ENCODE results near the gene C16orf54. TPM values are rescaled to one million over a fixed set of nuclear protein-coding genes. Genes with fewer than 3 reads are reported as not detected.
A peak's percentile ranks its signal among the peaks of the same experiment; 100 is the strongest.
"Not testable (repeated sequence)": the region's sequence is repeated elsewhere in the genome, so short reads cannot be mapped to it uniquely, and the experiment has no call there.

Gene C16orf54
- total RNA-seq, 2 experiments from 2014 or later: 250 to 261 TPM

GRCh38 chr16:29756654-29757053 is 10.9 kb upstream of the C16orf54 start:
- TF ChIP-seq CTCF (IDR thresholded peaks at IDR 0.05): no peak
- ATAC-seq (ENCODE audit: poor library complexity) (peak; percentile 94), DNase-seq (peak in 4 of 14 experiments; percentile 9 to 69 (median 64))
- Mint-ChIP-seq H3K27ac (peak overlapping the region; percentile 80), H3K4me3 (peak overlapping the region; percentile 26), H3K4me1 (ENCODE audit: low read depth) (peaks cover 47% of the 10 kb centered on the region), H3K9me3 (no peaks in the 10 kb centered on the region), H3K36me3 (ENCODE audit: low read depth) (no peaks in the 10 kb centered on the region), H3K27me3 (no peaks in the 10 kb centered on the region)
- H3K27me3 ChIP-seq (ENCODE audit: control insufficient read depth in 1 of 2, insufficient read depth in 2 of 2, low read length in 2 of 2): no peaks in the 10 kb centered on the region
- peaks cover 49% of the 10 kb centered on the region for H3K4me1 ChIP-seq (ENCODE audit: insufficient read depth, low read length)
- intact Hi-C loops (cut with DNase I, micrococcal nuclease): loop anchor here (1.0 to 5.0 kb wide), 2 partner anchors 10 to 39 kb away; no protein-coding TSS in a partner anchor
- H3K4me3 ChIP-seq (ENCODE audit: low read length): no peak overlapping the region
- no peaks in the 10 kb centered on the region for H3K9me3 ChIP-seq (ENCODE audit: control insufficient read depth in 1 of 2, insufficient read depth in 1 of 2, low read length in 2 of 2)
- POLR2A ChIA-PET: interaction anchor here (0.7 to 4.2 kb wide), 10 partner anchors 9 to 681 kb away, joined by 3 to 21 read pairs (median 6); partner anchors contain the start of genes C16orf54, KIF22 and PAGR1
- peak overlapping the region in 1 of 2 donors; percentile 13 for H3K27ac ChIP-seq (ENCODE audit: low read depth in 1 of 2, low read length in 2 of 2)
- no peaks in the 10 kb centered on the region for H3K36me3 ChIP-seq (ENCODE audit: insufficient read depth, low read length)
- CTCF ChIA-PET: interaction anchor here (0.7 to 3.2 kb wide), 10 partner anchors 9 to 92 kb away, joined by 3 to 19 read pairs (median 3); partner anchors contain the start of gene KIF22

- TF ChIP-seq CTCF (IDR thresholded peaks at IDR 0.05): no peak
- H3K27me3 Mint-ChIP-seq: no peaks in the 10 kb centered on the region
- Histone ChIP-seq H3K4me1 (ENCODE audit: insufficient read depth, low read length) (peaks cover 57% of the 10 kb centered on the region), H3K9me3 (ENCODE audit: control insufficient read depth in 1 of 2, insufficient read depth in 1 of 2, low read length in 2 of 2) (peaks cover 0 to 6% of the 10 kb centered on the region in 2 experiments), H3K27ac (ENCODE audit: low read depth in 1 of 2, low read length in 2 of 2) (no peak overlapping the region), H3K27me3 (ENCODE audit: control insufficient read depth in 1 of 2, insufficient read depth in 2 of 2, low read length in 2 of 2) (no peaks in the 10 kb centered on the region), H3K4me3 (ENCODE audit: low read length) (no peak overlapping the region), H3K36me3 (ENCODE audit: insufficient read depth, low read length) (peaks cover 11% of the 10 kb centered on the region)
- intact Hi-C loops (cut with DNase I, micrococcal nuclease): no loop called here
- H3K4me1 Mint-ChIP-seq (ENCODE audit: low read depth): peaks cover 45% of the 10 kb centered on the region
- peaks cover 14% of the 10 kb centered on the region for H3K36me3 Mint-ChIP-seq (ENCODE audit: low read depth)
- ChIA-PET CTCF (interaction anchor here (0.7 to 1.9 kb wide), 9 partner anchors 24 to 614 kb away, joined by 3 to 8 read pairs (median 3); partner anchors contain the start of genes KIF22 and PAGR1), POLR2A (interaction anchor here (0.9 to 4.2 kb wide), 8 partner anchors 8 to 63 kb away, joined by 4 to 21 read pairs (median 8); partner anchors contain the start of genes C16orf54, KIF22 and PAGR1)
- H3K4me3 Mint-ChIP-seq: peak overlapping the region; percentile 11
- no peaks in the 10 kb centered on the region for H3K9me3 Mint-ChIP-seq
- peak overlapping the region; percentile 49 for H3K27ac Mint-ChIP-seq
- DNase-seq (no peak), ATAC-seq (ENCODE audit: poor library complexity) (no peak)
These were observed 7.7 kb upstream of the C16orf54 start for GRCh38 chr16:29753516-29753915.

DNA sequence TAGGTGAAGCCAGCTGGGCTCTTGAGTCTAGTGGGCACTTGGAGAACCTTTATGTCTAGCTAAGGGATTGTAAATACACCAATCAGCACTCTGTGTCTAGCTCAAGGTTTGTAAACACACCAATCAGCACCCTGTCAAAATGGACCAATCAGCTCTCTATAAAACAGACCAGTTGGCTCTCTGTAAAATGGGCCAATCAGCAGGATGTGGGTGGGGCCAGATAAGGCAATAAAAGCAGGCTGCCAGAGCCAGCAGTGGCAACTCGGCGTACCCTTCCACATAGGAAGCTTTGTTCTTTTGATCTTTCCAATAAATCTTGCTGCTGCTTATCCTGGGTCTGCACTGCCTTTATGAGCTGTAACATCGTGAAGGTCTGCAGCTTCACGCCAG is 3.0 kb upstream of the C16orf54 start:
- Histone ChIP-seq H3K36me3 (ENCODE audit: insufficient read depth, low read length) (peaks cover 29% of the 10 kb centered on the region), H3K9me3 (ENCODE audit: control insufficient read depth in 1 of 2, insufficient read depth in 1 of 2, low read length in 2 of 2) (peaks cover 0 to 10% of the 10 kb centered on the region in 2 experiments), H3K4me1 (ENCODE audit: insufficient read depth, low read length) (peaks cover 64% of the 10 kb centered on the region)
- H3K27me3 ChIP-seq (ENCODE audit: control insufficient read depth in 1 of 2, insufficient read depth in 2 of 2, low read length in 2 of 2); ATAC-seq (ENCODE audit: poor library complexity); DNase-seq; H3K4me3 Mint-ChIP-seq; H3K9me3 Mint-ChIP-seq; H3K4me3 ChIP-seq (ENCODE audit: low read length); intact Hi-C loops (cut with DNase I, micrococcal nuclease); H3K27ac ChIP-seq (ENCODE audit: low read depth in 1 of 2, low read length in 2 of 2); H3K27me3 Mint-ChIP-seq: not testable (repeated sequence)
- ChIA-PET CTCF (interaction anchor here (0.8 to 1.8 kb wide), 2 partner anchors 37 to 42 kb away, joined by 3 to 4 read pairs; partner anchors contain the start of gene KIF22), POLR2A (interaction anchor here (0.9 to 1.9 kb wide), 5 partner anchors 10 to 78 kb away, joined by 3 to 5 read pairs (median 3); partner anchors contain the start of gene PAGR1)
- Mint-ChIP-seq H3K27ac (peak overlapping the region; percentile 71), H3K4me1 (ENCODE audit: low read depth) (peaks cover 45% of the 10 kb centered on the region), H3K36me3 (ENCODE audit: low read depth) (peaks cover 46% of the 10 kb centered on the region)

Data from CD4-positive, alpha-beta T cell (primary cell).